SJCRH30 (cell line): ENCODE results near the gene SYT10. TPM values are rescaled to one million over a fixed set of nuclear protein-coding genes. Genes with fewer than 3 reads are reported as not detected.

Source experiments
- DNase-seq, 2 experiments: peaks; one replicate each; pipeline ENCODE4 v3.0.0-alpha.2; 2015 to 2020
- H3K27ac ChIP-seq: fragments of 250-450 bp; sonication (Bioruptor Pico); 2 replicates; pipeline ENCODE4 v1.5.1; 2020; ENCODE audit warnings: mild to moderate bottlenecking, moderate library complexity
- H3K27me3 ChIP-seq: fragments of 250-450 bp; sonication (Bioruptor Pico); 2 replicates; pipeline ENCODE4 v1.5.1; 2020; ENCODE audit warnings: mild to moderate bottlenecking, moderate library complexity
- H3K36me3 ChIP-seq: fragments of 250-450 bp; sonication (Bioruptor Pico); 2 replicates; pipeline ENCODE4 v1.5.1; 2020; ENCODE audit warnings: mild to moderate bottlenecking, moderate library complexity
- H3K4me1 ChIP-seq: fragments of 250-450 bp; sonication (Bioruptor Pico); 2 replicates; pipeline ENCODE4 v1.5.1; 2020; ENCODE audit warnings: mild to moderate bottlenecking, moderate library complexity
- H3K4me3 ChIP-seq: fragments of 250-450 bp; sonication (Bioruptor Pico); 2 replicates; pipeline ENCODE4 v1.5.1; 2020; ENCODE audit warnings: mild to moderate bottlenecking, moderate library complexity
- H3K9me3 ChIP-seq: fragments of 250-450 bp; sonication (Bioruptor Pico); replicated peaks from 2 replicates; pipeline ENCODE4 v1.5.1; 2020; ENCODE audit warnings: mild to moderate bottlenecking, moderate library complexity
- total RNA-seq: library from RNA; depleted of rRNA; stranded (reverse); fragments of >200 nt; shearing (Covaris generic); gene quantifications from 2 replicates; pipeline ENCODE4 v1.2.3, GENCODE V29; 2014; rRNA removed

The SYT10 gene
- not detected in 2 replicates for total RNA-seq

GRCh38 chr12:33439587-33440011 lies at the start of gene SYT10:
Gene SYT10 (minus strand): TSS chr12:33439819. CDS start chr12:33439522, 297 bp downstream.
- Histone ChIP-seq H3K27ac (no peak within 1 kb of the TSS), H3K9me3 (no peaks in the 10 kb centered on the region), H3K4me1 (no peaks in the 10 kb centered on the region), H3K4me3 (no peak within 1 kb of the TSS), H3K36me3 (no peaks in the 10 kb centered on the region), H3K27me3 (no peaks in the 10 kb centered on the region)
- no peak for DNase-seq

- DNase-seq = no peak
- no peak overlapping the region for H3K4me3 ChIP-seq
- no peak overlapping the region for H3K27ac ChIP-seq
- no peaks in the 10 kb centered on the region for H3K9me3 ChIP-seq
- H3K36me3 ChIP-seq = no peaks in the 10 kb centered on the region
- no peaks in the 10 kb centered on the region for H3K4me1 ChIP-seq
- no peaks in the 10 kb centered on the region for H3K27me3 ChIP-seq
Observed at GRCh38 chr12:33488036-33488435, 48.4 kb upstream of the SYT10 start.

GRCh38 chr12:33486058-33486457 lies 46.4 kb upstream of the SYT10 start:
- Histone ChIP-seq H3K27ac (no peak overlapping the region), H3K27me3 (0 out of 2 replicates have a peak, but pooled peaks cover 3% of the 10 kb centered on the region), H3K36me3 (no peaks in the 10 kb centered on the region), H3K4me1 (no peaks in the 10 kb centered on the region), H3K9me3 (no peaks in the 10 kb centered on the region), H3K4me3 (no peak overlapping the region)
- DNase-seq = no peak

GRCh38 chr12:33484161-33484560 lies 44.5 kb upstream of the SYT10 start:
- Histone ChIP-seq H3K9me3 (no peaks in the 10 kb centered on the region), H3K27ac (no peak overlapping the region), H3K27me3 (0 out of 2 replicates have a peak, but pooled peaks cover 3% of the 10 kb centered on the region), H3K4me1 (no peaks in the 10 kb centered on the region), H3K4me3 (no peak overlapping the region), H3K36me3 (no peaks in the 10 kb centered on the region)
- no peak for DNase-seq

GRCh38 chr12:33480366-33480765 lies 40.7 kb upstream of the SYT10 start:
- no peak overlapping the region for H3K27ac ChIP-seq
- DNase-seq = no peak

GRCh38 chr12:33476058-33476457 lies 36.4 kb upstream of the SYT10 start:
- no peak overlapping the region for H3K27ac ChIP-seq
- no peaks in the 10 kb centered on the region for H3K9me3 ChIP-seq
- H3K27me3 ChIP-seq = no peaks in the 10 kb centered on the region
- H3K4me3 ChIP-seq = no peak overlapping the region
- H3K4me1 ChIP-seq = no peaks in the 10 kb centered on the region
- no peaks in the 10 kb centered on the region for H3K36me3 ChIP-seq
- no peak for DNase-seq

More at GRCh38 chr12:33480366-33480765, 40.7 kb upstream of the SYT10 start:
- no peaks in the 10 kb centered on the region for H3K36me3 ChIP-seq
- H3K9me3 ChIP-seq = no peaks in the 10 kb centered on the region
- 0 out of 2 replicates have a peak, but pooled peaks cover 3% of the 10 kb centered on the region for H3K27me3 ChIP-seq
- H3K4me1 ChIP-seq = no peaks in the 10 kb centered on the region
- H3K4me3 ChIP-seq = no peak overlapping the region

GRCh38 chr12:33472299-33472698 lies 32.7 kb upstream of the SYT10 start:
- H3K36me3 ChIP-seq = no peaks in the 10 kb centered on the region
- DNase-seq = no peak

GRCh38 chr12:33455096-33455495 lies 15.5 kb upstream of the SYT10 start:
- H3K36me3 ChIP-seq = no peaks in the 10 kb centered on the region
- H3K27me3 ChIP-seq = no peaks in the 10 kb centered on the region
- H3K4me1 ChIP-seq = no peaks in the 10 kb centered on the region
- H3K9me3 ChIP-seq = no peaks in the 10 kb centered on the region
- H3K27ac ChIP-seq = no peak overlapping the region
- no peak overlapping the region for H3K4me3 ChIP-seq
- no peak for DNase-seq

More at GRCh38 chr12:33472299-33472698, 32.7 kb upstream of the SYT10 start:
- no peaks in the 10 kb centered on the region for H3K9me3 ChIP-seq
- H3K27ac ChIP-seq = no peak overlapping the region
- H3K4me1 ChIP-seq = no peaks in the 10 kb centered on the region
- no peaks in the 10 kb centered on the region for H3K27me3 ChIP-seq
- no peak overlapping the region for H3K4me3 ChIP-seq

- no peaks in the 10 kb centered on the region for H3K36me3 ChIP-seq
- no peaks in the 10 kb centered on the region for H3K4me1 ChIP-seq
- DNase-seq = no peak
- no peaks in the 10 kb centered on the region for H3K27me3 ChIP-seq
- no peak overlapping the region for H3K4me3 ChIP-seq
- no peaks in the 10 kb centered on the region for H3K9me3 ChIP-seq
- no peak overlapping the region for H3K27ac ChIP-seq
Observed at GRCh38 chr12:33450480-33450879, 10.9 kb upstream of the SYT10 start.

- H3K9me3 ChIP-seq = no peaks in the 10 kb centered on the region
- no peak overlapping the region for H3K27ac ChIP-seq
- no peaks in the 10 kb centered on the region for H3K27me3 ChIP-seq
- no peak for DNase-seq
- H3K4me1 ChIP-seq = no peaks in the 10 kb centered on the region
- no peak overlapping the region for H3K4me3 ChIP-seq
- H3K36me3 ChIP-seq = no peaks in the 10 kb centered on the region
Observed at GRCh38 chr12:33440477-33440876, 858 bp upstream of the SYT10 start.

GRCh38 chr12:33438851-33439586 lies 600 bp downstream of the SYT10 start:
- H3K9me3 ChIP-seq = no peaks in the 10 kb centered on the region
- H3K4me1 ChIP-seq = no peaks in the 10 kb centered on the region
- no peak overlapping the region for H3K27ac ChIP-seq
- no peaks in the 10 kb centered on the region for H3K36me3 ChIP-seq
- no peak overlapping the region for H3K4me3 ChIP-seq
- DNase-seq = no peak
- H3K27me3 ChIP-seq = 0 out of 2 replicates have a peak, but pooled peaks cover 2% of the 10 kb centered on the region

- no peaks in the 10 kb centered on the region for H3K4me1 ChIP-seq
- DNase-seq = no peak
- 0 out of 2 replicates have a peak, but pooled peaks cover 5% of the 10 kb centered on the region for H3K27me3 ChIP-seq
- no peaks in the 10 kb centered on the region for H3K9me3 ChIP-seq
- no peaks in the 10 kb centered on the region for H3K36me3 ChIP-seq
- H3K4me3 ChIP-seq = no peak overlapping the region
- H3K27ac ChIP-seq = no peak overlapping the region
Observed at GRCh38 chr12:33438025-33438772, 1.4 kb downstream of the SYT10 start.

GRCh38 chr12:33437598-33437997 lies 2.0 kb downstream of the SYT10 start:
- Histone ChIP-seq H3K36me3 (no peaks in the 10 kb centered on the region), H3K9me3 (no peaks in the 10 kb centered on the region), H3K4me1 (no peaks in the 10 kb centered on the region), H3K4me3 (no peak overlapping the region), H3K27me3 (0 out of 2 replicates have a peak, but pooled peaks cover 5% of the 10 kb centered on the region), H3K27ac (no peak overlapping the region)
- no peak for DNase-seq

- Histone ChIP-seq H3K4me1 (no peaks in the 10 kb centered on the region), H3K4me3 (no peak overlapping the region), H3K9me3 (no peaks in the 10 kb centered on the region), H3K27me3 (0 out of 2 replicates have a peak, but pooled peaks cover 5% of the 10 kb centered on the region), H3K36me3 (no peaks in the 10 kb centered on the region), H3K27ac (no peak overlapping the region)
- DNase-seq = no peak
Observed at GRCh38 chr12:33432992-33433391, 6.6 kb downstream of the SYT10 start.

GRCh38 chr12:33431648-33432047 lies 8.0 kb downstream of the SYT10 start:
- no peak overlapping the region for H3K27ac ChIP-seq
- DNase-seq = no peak
- H3K4me1 ChIP-seq = no peaks in the 10 kb centered on the region
- no peak overlapping the region for H3K4me3 ChIP-seq
- 0 out of 2 replicates have a peak, but pooled peaks cover 5% of the 10 kb centered on the region for H3K27me3 ChIP-seq
- no peaks in the 10 kb centered on the region for H3K9me3 ChIP-seq
- H3K36me3 ChIP-seq = no peaks in the 10 kb centered on the region
